Right renal cortex interstitium (tissue), 3 donors: Measurements from ENCODE around the gene LHX3. TPM values are rescaled to one million over a fixed set of nuclear protein-coding genes. Genes with fewer than 3 reads are reported as not detected.
"Not testable (repeated sequence)": the region's sequence is repeated elsewhere in the genome, so short reads cannot be mapped to it uniquely, and the experiment has no call there.

ENCODE experiments used
- DNase-seq, 3 donors: peaks; one replicate each; pipeline ENCODE4 v3.0.0-alpha.2; 2013; ENCODE audit warnings: low read depth in 3 of 3, low spot score in 2 of 3
- polyA plus RNA-seq, 3 donors: library from polyadenylated mRNA; unstranded; fragments of 120-200 nt; gene quantifications; one replicate each; pipeline ENCODE4 v1.2.1, GENCODE V29; 2013; ENCODE audit not compliant: insufficient read length in 3 of 3

The LHX3 gene
- polyA plus RNA-seq, 3 donors, result not detected

- no peak for DNase-seq
These were observed 38.1 kb upstream of the LHX3 start for GRCh38 chr9:136242918-136243525.

GRCh38 chr9:136242248-136242647 lies 37.3 kb upstream of the LHX3 start:
- DNase-seq, result no peak

DNA sequence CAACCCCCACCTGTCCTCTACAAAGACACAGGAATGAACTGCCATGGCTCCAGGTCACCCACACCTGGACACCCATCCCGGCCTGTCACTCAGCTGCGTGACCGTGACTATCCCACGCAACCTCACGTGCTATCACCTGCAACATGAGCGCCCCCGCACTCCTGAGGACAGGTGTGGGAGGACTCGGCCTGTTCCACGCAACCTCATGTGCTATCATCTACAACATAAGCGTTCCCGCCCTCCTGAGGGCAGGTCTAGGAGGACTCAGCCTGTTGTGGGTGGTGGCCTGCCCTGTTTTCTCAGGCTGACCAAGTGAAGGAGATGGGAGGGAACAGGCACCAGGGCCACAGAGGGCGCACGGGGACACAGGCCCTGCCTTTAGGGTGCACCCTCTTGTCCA lies 36.6 kb upstream of the LHX3 start:
- no peak for DNase-seq

DNA sequence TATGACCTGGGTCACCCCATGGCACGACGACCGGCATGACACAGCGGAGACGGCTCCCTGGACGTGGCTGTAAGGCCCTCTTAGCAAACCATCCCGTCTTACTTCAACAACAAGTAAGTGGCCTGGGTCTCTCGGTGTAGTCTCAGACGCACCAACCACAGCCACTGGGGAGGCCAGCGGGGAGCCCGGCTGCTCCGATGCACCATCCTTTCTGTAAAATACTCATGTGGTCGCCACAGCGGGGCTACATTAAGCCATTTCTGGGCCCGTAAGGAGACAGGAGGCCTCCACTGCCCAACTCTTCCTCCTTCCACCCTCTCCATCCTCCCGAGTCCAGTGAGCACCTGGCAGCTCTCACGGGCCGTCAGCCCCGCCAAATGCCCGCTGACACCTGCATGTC lies 36.0 kb upstream of the LHX3 start:
- DNase-seq, result no peak

- no peak for DNase-seq
These were observed 35.0 kb upstream of the LHX3 start for GRCh38 chr9:136239983-136240330.

GRCh38 chr9:136239135-136239982 lies 34.4 kb upstream of the LHX3 start:
- DNase-seq, result no peak

- no peak for DNase-seq
These were observed 33.4 kb upstream of the LHX3 start for GRCh38 chr9:136238342-136238732.

DNA sequence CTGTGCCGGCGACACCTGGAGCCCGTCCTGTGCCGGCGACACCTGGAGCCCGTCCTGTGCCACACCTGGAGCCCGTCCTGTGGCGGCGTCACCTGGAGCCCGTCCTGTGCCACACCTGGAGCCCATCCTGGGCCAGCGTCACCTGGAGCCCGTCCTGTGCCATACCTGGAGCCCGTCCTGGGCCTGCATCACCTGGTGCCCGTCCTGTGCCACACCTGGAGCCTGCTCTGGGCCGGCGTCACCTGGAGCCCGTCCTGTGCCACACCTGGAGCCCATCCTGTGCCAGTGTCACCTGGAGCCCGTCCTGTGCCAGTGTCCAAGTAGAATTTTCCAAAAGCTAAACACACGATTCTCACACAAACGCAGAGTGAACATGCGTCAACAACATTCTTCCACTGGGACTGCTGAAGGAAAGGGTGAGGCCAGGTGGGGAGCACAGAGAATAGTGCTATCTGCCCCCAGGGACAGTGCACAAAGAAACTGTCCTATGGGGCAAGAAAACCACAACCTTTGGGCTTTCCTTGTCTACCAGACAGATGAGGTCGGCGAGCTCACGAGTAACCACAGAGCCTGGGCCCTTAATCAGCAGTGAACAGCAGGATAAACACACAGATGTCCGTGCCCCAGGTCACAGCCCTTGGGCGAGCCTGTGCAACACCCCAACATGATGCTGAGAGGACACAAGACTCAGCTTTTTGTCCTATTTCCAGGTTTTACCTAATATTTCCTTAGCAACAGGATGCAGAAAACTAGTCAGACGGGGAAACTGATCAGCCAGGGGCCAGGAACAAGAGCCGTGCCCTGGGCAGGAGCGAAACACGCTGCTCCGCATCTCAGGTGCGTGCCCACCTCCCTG lies 32.8 kb upstream of the LHX3 start:
- DNase-seq, result no peak

- DNase-seq, result not testable (repeated sequence)
These were observed 31.8 kb upstream of the LHX3 start for GRCh38 chr9:136236471-136237410.

GRCh38 chr9:136235709-136236455 lies 31.0 kb upstream of the LHX3 start:
- DNase-seq, result no peak

GRCh38 chr9:136235171-136235570 lies 30.2 kb upstream of the LHX3 start:
- DNase-seq, result no peak

DNA sequence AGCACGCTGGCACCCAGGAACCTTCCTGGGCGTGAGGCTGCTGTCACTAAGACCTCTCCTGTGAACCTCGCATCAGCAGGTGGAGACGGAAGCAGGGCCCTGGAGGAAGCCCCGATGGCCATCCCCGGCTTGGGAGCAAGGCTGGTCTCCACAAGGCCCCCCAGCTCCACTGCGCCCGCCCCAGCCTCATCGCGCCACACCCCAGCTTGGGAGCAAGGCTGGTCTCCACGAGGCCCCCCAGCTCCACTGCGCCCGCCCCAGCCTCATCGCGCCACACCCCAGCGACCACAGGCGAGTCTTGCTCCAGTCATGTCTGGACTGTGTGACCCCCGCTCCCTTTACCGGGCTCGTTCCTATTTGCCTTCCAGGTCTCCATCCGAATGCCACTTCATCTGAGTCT lies 29.7 kb upstream of the LHX3 start:
- no peak for DNase-seq

DNA sequence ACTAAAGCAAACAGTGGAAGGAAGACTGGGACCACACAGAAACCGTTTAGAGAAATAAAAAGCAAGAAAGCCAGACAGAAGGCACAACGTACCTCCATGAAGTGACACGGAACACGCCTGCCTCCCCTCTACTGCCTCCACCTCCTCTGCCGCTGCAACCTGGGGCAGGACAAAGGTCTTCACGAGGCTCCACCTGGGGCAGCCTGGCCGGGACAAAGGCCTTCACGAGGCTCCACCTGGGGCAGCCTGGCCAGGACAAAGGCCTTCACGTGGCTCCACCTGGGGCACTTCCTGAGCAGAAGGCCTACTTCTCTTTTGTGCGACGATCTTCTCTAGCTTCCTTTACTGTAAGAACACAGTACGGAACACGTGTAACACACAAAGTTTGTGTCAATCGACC lies 28.9 kb upstream of the LHX3 start:
- DNase-seq, result no peak

- DNase-seq, result no peak
These were observed 28.5 kb upstream of the LHX3 start for GRCh38 chr9:136233411-136233810.

DNA sequence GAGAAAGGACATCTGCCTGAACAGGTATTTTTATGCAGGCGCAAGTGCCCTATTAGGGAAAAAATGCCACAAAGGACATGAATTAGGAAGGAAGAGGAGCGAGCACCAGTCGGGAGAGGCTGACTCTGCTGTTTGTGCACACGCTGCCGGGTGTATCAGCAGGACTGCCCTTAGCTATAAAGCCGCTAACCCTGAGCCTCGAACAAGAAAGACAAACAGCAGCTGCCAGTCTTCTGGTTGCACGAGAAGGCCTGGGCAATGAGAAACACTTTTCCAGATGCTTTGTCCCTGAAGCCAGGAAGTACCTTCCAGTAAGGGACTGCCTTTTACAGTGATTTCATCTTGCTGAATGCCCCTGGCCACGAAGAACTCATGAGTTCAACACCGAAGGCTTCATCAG lies 28.0 kb upstream of the LHX3 start:
- DNase-seq, result no peak

GRCh38 chr9:136231478-136232297 lies 26.8 kb upstream of the LHX3 start:
- no peak for DNase-seq

- DNase-seq, result no peak
These were observed 25.8 kb upstream of the LHX3 start for GRCh38 chr9:136230773-136231172.

GRCh38 chr9:136230365-136230764 lies 25.4 kb upstream of the LHX3 start:
- no peak for DNase-seq
